IPS-NIHi11 (cell line): ENCODE data around the gene ZMAT3.
"Not testable (repeated sequence)": the region's sequence is repeated elsewhere in the genome, so short reads cannot be mapped to it uniquely, and the experiment has no call there.

Source experiments
- DNase-seq: peaks from one replicate; pipeline ENCODE4 v3.0.0; 2012; ENCODE audit warnings: mixed read lengths, low spot score

ZMAT3 gene, protein sequence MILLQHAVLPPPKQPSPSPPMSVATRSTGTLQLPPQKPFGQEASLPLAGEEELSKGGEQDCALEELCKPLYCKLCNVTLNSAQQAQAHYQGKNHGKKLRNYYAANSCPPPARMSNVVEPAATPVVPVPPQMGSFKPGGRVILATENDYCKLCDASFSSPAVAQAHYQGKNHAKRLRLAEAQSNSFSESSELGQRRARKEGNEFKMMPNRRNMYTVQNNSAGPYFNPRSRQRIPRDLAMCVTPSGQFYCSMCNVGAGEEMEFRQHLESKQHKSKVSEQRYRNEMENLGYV

DNA sequence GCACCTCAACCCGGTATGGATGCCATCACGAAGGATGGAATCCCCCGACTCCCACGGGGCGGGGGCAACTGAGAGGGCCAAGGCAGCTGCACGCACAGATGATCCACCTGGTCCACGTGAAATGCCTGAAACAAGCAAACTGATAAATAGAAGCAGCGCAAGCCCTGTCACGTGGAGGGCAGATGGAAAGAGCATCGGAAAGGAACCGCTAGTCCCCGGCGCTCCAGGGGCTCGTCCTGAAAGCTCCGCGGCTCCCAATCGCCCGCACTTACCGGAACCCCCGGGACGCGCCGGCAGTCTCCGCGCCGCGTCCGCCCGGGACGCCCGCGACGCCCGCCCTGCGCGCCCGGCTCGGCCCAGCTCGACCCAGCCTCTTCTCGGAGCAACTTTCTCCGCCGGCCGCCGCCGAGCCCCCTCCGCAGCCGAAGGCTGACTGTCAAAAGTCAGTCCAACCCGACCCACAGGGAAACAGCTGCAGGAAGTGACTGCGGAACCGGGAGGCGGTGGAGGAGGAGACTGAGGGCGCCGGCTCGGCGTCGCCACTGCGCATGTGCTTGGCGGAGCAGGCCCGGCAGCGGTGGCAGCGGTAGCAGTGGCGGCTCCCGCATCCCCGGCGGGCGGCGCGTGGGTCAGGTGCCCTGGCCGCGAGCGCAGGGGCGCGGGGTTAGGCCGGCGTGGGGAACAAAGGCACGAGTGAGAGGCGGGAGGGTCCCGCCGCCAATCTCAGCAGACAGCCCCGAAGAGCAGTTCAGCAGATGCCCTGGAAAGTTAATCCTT is at the start of gene ZMAT3:
ZMAT3 (minus strand) TSS at position 487 of the 777 bp plus-strand sequence. CDS start 4,057 bp downstream, outside the sequence.
- DNase-seq: peak; percentile 96

DNA sequence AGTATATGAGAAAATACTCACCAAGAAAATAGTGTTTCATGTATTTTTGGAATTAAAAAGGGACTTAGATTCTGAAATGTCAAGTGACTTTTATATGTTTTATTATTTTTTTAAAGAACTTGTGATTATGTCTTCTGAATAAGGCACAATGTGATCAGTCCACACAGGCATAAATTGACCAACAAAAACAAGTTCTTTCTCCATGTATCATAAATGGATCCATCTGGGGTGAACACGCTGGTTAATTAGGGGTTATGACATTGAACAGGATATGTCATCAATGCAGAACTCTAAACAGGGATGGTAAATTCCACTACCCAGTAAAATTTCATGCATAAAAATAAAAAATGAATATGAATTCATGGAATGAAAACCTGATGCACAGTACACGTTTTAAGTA is 45.2 kb upstream of the ZMAT3 start:
- no peak for DNase-seq

DNA sequence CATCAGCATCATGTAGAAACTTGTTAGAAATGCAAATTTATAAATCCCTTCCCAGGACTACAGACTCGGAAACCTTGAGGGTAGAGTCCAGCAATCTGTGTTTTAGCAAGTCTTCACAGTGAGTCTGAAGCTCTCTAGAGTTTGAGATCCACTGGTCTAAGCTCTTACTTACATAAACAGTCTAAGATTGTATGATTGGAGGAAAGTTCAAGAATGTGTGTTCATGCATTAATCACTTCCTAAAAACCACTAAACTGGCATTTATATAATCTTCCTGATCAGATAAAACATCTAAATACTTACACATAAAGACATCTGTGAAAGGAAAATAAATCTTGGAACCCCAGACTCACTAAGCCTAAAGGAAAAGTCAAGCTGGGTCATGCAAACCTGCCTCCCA is 43.8 kb upstream of the ZMAT3 start:
- DNase-seq: not testable (repeated sequence)

DNA sequence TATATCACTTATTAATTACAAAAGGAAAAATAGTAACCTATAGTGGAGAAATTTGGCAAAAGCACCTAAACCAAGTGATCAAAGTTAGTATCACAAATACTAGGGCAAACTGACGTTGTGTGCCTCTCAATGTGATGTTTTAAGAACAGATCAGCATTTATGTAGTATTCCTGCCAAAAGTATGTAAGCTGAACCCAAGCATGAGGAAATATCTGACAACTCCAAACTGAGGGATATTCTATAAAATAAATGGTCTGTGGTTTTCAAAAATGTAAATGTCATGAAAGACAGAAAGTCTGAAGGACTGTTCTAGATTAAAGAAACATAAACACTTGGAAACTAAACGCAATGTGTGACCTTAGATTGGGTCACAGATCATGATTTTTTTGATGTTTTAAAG is 42.3 kb upstream of the ZMAT3 start:
- no peak for DNase-seq

DNA sequence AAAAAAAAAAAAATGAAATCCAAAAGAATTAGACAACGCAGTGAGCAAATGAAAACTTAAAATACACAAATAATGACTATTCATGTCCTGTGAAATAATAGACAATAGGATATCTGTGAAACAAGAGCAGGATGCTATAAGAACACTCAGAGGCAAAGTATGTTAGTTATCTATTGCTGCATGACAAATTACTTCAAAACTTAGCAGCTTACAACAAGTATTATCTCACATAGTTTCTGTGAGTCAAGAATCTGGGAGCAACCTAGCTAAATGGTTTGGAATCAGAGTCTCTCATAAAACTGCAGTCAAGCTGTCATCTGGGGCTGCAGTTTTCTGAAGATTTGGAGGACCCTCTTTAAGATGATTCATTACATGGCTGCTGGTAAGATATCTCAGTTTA is 36.5 kb upstream of the ZMAT3 start:
- no peak for DNase-seq

DNA sequence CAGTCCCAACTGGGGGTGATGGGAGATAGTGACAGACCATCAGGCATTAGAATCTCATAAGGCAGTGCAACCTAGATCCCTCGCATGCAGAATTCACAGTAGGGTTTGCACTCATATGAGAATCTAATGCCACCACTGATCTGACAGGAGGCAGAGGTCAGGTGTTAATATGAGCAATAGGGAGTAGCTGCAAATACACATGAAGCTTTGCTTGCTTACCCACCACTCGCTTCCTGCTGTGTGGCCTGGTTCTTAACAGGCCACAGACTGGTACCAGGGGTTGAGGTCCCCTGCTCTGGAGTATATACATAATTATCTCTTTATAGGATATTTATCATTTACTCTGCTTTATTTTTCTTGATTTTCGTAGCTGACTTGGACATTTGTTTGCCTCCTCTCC is 36.0 kb upstream of the ZMAT3 start:
- no peak for DNase-seq

DNA sequence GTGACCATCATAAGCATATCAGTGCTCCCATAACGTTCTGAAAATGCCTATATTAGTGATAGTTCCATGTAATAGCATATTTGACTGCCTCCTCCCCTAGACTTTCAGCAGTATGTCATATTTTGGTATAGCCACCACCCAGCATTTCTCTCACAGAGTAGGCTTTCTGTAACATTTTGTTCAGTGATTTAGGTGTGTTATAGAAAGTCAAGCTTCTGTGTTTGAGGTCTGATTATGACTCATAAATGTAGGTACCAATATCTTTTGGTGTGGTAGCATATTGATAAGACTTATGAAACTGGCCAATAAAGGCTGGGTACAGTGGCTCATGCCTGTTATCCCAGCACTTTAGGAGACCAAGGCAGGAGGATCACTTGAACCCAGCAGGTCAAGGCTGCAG is 34.3 kb upstream of the ZMAT3 start:
- DNase-seq: no peak

DNA sequence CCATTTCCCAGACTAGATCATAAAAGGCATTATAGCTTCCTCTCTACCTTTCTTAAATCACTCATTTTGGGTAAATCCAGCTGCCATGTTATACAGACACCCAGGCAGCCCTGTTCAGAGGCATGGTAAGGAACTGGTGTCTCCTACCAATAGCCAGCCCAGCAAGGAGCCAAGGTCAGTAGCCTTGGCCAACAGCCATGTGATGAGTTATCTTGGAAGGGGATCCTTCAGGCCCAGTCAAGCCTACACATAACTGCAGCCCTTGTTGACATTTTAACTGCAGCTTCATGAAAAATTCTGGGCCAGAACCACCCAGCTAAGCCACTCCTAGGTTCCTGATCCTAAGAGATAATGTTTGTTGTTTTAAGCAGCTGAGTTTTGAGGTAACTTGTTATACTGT is 29.0 kb upstream of the ZMAT3 start:
- no peak for DNase-seq

DNA sequence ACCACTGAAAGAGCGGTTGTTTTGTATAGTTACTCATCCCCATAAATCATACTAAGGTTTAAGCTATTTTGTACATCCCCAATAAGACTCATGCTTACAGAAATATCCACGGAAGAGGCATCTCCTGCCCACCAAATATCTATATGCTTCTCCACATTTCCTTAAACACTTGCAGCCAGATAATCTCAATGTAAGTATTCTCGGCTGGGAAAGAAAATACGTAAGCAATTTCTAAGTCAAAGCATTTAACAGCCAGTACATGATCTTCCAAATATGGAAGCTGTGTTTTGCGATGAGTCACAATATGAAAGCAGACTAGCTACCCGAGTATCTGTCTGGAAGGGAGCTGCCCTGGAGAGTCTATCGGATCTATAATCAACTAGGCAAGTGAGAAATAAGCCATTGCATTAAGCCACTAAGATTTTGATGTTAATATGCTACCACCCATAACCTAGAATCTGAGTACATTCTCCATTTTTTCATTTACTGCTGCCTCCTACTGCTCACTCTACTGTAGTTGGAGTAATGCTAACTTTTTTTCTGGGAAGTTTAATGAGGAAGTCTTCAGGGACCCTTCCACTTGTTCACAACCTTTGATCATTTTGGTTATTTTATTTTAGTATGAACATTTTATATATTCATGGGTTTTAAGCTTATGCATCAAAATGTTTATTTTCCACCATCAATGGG is 26.9 kb upstream of the ZMAT3 start:
- no peak for DNase-seq

DNA sequence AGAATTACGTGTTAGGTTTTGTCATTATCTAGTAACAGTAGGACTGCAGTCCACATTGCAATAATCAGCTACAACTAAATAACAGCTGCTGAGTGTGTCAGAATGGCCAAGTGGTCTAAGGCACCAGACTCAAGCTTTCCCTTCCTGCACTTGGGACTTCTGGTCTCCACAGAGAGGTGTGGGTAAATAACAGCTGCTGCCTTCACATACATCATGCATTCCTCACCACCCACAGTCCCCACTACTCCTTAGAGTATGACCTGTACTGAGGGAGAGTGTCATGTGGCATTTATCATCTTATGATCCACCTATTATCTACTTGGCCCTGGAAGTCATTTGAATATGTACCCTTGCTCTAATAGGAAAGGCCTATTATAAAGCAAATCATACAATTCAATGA is 22.2 kb upstream of the ZMAT3 start:
- no peak for DNase-seq

DNA sequence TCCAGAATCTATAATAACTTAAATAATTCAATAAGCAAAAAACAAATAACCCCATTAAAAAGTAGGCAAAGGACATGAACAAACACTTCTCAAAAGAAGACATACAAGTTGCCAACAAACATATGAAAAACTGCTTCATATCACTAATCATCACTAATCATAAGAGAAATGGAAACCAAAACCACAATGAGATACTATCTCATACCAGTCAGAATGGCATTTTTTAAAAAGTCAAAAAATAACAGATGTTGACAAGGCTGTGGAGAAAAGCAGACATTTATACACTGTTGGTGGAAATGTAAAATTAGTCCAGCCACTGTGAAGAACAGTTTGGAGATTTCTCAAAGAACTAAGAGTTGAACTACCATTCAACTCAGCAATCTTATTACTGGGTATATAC is 19.5 kb upstream of the ZMAT3 start:
- DNase-seq: no peak

DNA sequence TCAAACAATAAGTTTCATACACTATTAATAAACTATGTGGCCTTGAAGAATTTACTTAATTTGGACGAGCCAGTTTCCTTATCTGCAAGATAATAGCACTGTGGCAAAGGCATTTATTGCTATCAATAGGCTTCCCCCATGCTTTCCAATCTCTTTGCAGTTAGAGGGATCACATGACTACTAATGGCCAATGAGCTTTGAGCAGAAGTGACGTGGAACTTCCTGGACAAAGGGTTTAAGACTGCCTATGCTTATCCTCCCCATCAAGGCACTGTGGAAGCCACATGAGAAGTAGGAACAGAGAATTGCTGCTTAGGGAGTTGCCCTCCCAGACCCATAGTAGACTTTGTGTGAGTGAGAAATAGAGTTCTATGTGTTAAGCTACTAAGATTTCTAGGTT is 16.7 kb upstream of the ZMAT3 start:
- peak; percentile 13 for DNase-seq

DNA sequence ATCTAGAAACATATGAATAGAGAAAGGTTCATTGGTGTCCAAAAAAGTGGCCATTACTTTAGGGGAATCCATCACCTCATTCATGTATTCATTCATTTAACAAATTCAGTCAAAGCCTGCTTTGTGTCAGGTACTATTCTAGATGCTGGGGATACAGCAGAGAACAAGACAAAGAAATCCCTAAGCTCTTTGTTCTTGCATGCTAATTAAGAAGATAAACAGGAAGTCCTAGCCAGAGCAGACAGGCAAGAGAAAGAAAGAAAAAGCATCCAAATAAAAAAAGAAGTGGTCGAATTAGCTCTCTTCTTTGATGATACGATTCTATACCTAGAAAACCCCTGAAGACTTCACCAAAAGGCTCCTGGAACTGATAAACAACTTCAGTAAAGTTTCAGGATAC is 12.4 kb upstream of the ZMAT3 start:
- peak; percentile 13 for DNase-seq

DNA sequence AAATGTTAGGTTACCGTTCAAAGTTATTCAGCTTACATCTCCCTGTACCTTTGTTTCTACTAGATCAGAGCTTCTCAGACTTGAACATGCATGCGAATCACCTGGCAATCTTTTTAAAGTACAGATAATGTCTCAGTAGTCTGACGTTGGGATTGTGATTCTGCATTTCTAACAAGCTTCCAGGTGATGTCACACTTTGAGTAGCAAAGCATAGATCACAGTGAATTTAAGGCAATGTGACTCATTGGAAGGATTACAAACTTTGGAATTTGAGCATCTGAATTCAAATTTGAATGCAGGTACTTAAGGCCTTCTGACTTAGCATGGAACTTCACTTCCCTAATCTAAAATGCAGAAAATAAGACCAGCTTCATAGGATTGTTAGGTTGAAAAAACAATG is 10.8 kb upstream of the ZMAT3 start:
- no peak for DNase-seq

DNA sequence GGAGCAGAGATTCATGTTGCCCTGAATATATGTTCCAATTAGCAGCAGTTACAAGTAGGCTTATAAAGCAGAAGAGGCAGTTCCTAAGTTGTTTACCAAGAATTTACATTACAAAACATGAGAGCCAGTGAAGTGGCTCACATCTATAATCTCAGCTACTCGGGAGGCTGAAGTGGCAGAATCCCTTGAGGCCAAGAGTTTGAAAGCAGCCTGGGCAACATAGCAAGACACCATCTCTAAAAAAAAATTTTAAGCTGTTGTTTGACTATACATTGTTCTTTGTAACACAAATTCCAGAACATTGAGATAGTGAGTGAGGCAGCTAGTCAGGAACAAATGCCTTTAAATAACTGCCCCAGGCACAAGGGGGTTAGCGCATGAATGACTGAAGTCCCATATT is 10.3 kb upstream of the ZMAT3 start:
- DNase-seq: no peak

DNA sequence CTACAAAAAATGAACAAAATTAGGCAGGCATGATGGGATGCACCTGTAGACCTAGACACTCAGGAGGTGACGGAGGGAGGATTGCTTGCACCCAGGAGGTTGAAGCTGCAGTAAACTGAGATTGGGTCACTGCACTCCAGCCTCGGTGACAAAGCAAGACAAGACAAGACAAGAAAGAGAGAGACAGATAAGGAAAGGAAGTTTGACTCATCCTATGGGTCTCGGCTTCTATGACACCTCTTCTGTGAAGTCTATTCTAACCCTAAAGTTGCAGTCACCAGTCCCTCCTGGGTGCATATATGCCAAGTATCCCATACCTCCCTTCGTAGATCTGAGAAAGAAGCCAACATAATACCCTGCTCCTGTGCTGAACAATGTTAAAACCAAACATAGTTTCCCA is 7.9 kb upstream of the ZMAT3 start:
- no peak for DNase-seq

DNA sequence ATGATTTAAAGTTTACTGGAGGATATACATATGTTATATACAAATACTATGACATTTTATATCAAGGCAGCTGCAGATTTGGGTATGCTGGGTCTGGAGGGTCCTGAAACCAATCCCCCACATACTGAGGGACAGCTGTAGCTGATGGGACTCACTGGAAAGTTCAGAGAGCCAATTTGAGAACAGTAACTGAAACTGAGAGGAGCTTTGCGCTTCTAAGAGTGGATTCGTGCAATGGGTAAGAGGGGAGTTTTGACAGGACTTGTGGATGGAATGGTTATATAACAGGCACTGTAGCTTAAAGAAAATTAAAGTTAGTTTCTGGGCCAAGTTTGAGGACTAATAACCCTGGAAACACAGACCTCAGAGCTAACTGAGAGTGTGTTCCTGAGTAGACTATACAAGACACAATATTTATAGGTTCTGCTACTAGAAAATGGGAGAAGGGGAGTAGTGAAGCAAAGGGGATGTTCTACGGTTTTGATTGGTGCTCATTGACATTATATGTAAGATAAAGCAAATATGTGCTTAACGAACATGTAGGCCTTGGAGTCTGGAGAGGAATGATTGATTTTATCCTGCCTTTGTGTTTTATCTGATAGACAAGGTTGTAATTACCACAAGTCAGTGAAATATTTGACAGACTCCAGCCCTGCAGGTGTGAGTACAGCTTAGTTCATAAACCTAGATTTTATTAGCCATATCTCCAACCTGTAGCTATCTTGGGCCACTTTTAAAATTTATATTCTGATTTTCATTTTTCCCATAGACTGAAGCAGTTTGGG is 4.8 kb upstream of the ZMAT3 start:
- no peak for DNase-seq

DNA sequence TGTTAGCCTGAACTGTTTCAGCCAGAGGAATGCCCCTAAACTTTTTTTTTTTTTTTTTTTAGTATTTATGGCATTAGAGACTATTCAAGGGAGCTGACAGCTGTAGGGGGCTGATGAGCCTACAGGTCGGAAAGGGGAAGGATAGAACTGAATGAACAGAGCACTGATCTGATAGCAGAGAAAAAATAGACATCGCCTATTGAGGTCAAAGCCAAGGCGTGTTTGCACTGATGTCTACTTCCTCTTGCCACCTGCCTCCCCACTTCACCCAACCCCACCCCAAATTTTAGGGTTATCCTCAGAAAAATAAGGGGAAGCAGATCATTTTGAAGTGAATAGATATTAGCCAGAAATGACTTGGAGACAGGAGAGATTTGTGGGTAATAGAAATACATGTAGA is 3.0 kb upstream of the ZMAT3 start:
- DNase-seq: no peak

DNA sequence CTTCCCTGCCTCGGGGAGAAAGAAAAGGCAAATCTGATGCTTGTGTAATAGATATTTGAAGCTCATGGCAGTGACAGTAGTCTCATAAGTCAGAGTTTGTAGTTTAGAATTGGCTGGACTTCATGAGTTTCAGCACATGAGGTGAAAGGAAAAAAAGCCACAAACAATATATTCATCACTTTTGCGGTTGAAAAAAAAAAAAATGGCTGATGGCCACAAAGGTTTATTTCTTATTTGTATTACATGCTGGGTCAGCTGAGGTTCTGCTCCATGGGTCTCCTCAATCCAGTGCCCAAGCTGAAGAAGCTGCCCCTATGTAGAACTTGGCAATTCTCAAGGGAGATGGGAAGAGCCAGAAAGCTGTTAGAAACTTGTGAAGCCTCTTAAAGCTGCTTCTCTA is 2.2 kb upstream of the ZMAT3 start:
- no peak for DNase-seq

DNA sequence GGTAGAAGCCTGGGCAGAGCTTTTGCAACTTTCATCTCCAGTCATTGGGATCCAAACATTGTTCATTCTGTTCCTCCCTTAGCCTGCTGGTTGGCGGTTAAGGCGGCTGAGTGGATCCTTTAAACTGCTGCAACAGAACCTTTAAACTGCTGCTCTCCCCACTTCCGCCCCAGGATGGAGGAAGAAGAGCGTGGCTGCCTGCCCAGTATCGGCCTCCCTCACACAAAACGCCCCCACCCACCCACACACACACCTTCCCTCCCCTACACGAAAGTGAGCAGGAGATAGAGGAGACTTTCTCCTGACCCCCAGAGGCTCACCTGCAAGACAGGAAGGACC is 460 bp upstream of the ZMAT3 start:
- DNase-seq: no peak

DNA sequence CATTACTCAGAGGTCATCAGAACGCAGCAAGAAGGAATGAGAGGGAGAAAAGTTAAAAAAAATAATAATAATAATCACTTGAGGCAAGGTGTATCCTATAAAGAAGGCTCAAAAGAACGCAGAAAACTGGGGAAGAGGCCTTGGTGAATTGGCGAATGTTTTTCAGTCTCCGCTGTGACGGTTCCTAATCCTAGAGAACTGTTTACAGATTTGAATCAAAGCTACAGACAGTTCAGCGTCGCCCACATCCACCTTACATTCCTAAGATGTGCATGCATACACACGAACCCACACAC is 634 bp downstream of the ZMAT3 start:
- no peak for DNase-seq

DNA sequence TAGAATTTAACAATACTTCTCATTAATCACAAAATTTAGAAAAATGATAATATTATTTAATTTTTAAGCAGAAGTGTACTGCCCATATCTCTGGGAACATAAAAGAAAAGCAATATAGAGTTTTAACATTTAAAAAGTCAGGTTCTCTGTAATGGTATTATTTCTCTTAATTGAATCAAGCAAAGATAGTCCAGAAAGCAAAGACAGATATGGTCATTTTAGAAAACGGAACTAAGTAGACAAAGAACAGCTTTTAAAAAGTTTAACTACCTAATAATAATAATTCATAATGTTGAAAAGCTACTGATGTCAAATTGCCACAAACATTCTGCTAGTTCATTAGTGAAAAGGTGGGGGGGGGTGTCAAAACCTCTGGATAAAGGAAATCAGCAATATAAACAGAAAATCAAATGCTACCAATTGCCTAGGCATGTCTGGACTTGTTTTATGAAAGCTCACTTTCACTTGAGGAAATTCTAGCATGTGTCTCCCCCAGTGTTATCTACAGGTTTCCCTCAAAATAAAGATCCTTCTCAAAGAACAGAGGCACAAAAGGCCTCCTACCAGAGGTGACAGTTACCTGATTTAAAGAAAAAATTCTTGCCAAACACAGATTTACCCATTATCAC is 1.7 kb downstream of the ZMAT3 start:
- no peak for DNase-seq
